NCI-H1092 treated with DMSO at 0.1 percent for 48 hours (cell line): ENCODE results near the gene DCDC1.

Source experiments
- DNase-seq: peaks from one replicate; lab custom pipeline; 2025; lab: John Stamatoyannopoulos, UW

The DCDC1 gene

GRCh38 chr11:31231601-31232000, 137.9 kb downstream of the DCDC1 start:
- DNase-seq, result no peak

- DNase-seq, result no peak
Measured at GRCh38 chr11:31218847-31219246, 150.7 kb downstream of the DCDC1 start.

- no peak for DNase-seq
Measured at GRCh38 chr11:31214372-31214771, 155.2 kb downstream of the DCDC1 start.

- no peak for DNase-seq
Measured at GRCh38 chr11:31199378-31199777, 170.2 kb downstream of the DCDC1 start.

GRCh38 chr11:31173926-31174680, 195.4 kb downstream of the DCDC1 start:
- no peak for DNase-seq

- peak; percentile 46 for DNase-seq
Measured at GRCh38 chr11:31160504-31161422, 208.8 kb downstream of the DCDC1 start.

- DNase-seq, result no peak
Measured at GRCh38 chr11:31150841-31151240, 218.7 kb downstream of the DCDC1 start.

- DNase-seq, result no peak
Measured at GRCh38 chr11:31150011-31150410, 219.5 kb downstream of the DCDC1 start.

- no peak for DNase-seq
Measured at GRCh38 chr11:31141789-31142188, 227.8 kb downstream of the DCDC1 start.

GRCh38 chr11:31139479-31139878, 230.1 kb downstream of the DCDC1 start:
- DNase-seq, result no peak

GRCh38 chr11:31132531-31133421, 236.8 kb downstream of the DCDC1 start:
- DNase-seq, result no peak

GRCh38 chr11:31131760-31132159, 237.8 kb downstream of the DCDC1 start:
- no peak for DNase-seq

GRCh38 chr11:31127290-31127689, 242.2 kb downstream of the DCDC1 start:
- no peak for DNase-seq

- DNase-seq, result no peak
Measured at GRCh38 chr11:31120428-31120827, 249.1 kb downstream of the DCDC1 start.

GRCh38 chr11:31118566-31118965, 251.0 kb downstream of the DCDC1 start:
- no peak for DNase-seq

GRCh38 chr11:31117038-31117437, 252.5 kb downstream of the DCDC1 start:
- DNase-seq, result no peak

GRCh38 chr11:31114442-31114841, 255.1 kb downstream of the DCDC1 start:
- DNase-seq, result no peak

GRCh38 chr11:31110830-31111229, 258.7 kb downstream of the DCDC1 start:
- no peak for DNase-seq

GRCh38 chr11:31109446-31109845, 260.1 kb downstream of the DCDC1 start:
- DNase-seq, result no peak

- no peak for DNase-seq
Measured at GRCh38 chr11:31107649-31108048, 261.9 kb downstream of the DCDC1 start.

- DNase-seq, result peak; percentile 63
Measured at GRCh38 chr11:31106968-31107576, 262.5 kb downstream of the DCDC1 start.

GRCh38 chr11:31106326-31106725, 263.2 kb downstream of the DCDC1 start:
- peak; percentile 6 for DNase-seq
